A549 treated with DMSO at 1 μM for 4 hours (cell line): Measurements from ENCODE around the gene SPDYE11. TPM values are rescaled to one million over a fixed set of nuclear protein-coding genes. Genes with fewer than 3 reads are reported as not detected.

Experiments used
- total RNA-seq: library from RNA; stranded (reverse); fragments of 200-300 nt; extraction: Qiagen RNA extraction; gene quantifications from 5 replicates; pipeline ENCODE4 v1.2.3, GENCODE V29; 2022; ENCODE audit warnings: low read depth

Gene SPDYE11, protein sequence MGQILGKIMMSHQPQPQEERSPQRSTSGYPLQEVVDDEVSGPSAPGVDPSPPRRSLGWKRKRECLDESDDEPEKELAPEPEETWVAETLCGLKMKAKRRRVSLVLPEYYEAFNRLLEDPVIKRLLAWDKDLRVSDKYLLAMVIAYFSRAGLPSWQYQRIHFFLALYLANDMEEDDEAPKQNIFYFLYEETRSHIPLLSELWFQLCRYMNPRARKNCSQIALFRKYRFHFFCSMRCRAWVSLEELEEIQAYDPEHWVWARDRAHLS
- not detected in 5 replicates for total RNA-seq

DNA sequence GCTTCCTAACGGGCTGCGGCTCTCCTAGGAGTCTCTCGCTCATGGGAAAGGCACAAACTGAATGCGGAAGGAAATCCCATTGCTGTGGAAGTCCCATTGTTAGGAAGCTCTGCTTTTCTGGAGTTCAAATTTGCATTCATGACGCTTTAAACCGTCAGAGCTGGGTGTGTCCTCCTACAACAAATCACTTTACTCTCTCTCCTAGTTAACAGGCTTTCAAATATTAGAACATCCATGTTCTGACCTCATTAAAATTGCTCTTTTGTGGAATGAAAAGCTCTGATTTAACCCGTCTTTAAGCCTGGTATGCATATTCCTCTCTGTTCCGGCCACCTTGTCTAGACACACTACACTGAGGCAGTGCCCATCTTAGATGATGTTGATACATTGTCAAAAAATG is at the start of gene SPDYE11:
SPDYE11 (minus strand) TSS at position 101 of the 400 bp plus-strand sequence. CDS start 1,800 bp downstream, outside the sequence.

DNA sequence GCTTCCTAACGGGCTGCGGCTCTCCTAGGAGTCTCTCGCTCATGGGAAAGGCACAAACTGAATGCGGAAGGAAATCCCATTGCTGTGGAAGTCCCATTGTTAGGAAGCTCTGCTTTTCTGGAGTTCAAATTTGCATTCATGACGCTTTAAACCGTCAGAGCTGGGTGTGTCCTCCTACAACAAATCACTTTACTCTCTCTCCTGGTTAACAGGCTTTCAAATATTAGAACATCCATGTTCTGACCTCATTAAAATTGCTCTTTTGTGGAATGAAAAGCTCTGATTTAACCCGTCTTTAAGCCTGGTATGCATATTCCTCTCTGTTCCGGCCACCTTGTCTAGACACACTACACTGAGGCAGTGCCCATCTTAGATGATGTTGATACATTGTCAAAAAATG is 28.2 kb upstream of the SPDYE11 start, which contains the start of gene SPDYE9:
SPDYE9 (minus strand) TSS at position 101 of the 400 bp plus-strand sequence. CDS start 1,800 bp downstream, outside the sequence.

DNA sequence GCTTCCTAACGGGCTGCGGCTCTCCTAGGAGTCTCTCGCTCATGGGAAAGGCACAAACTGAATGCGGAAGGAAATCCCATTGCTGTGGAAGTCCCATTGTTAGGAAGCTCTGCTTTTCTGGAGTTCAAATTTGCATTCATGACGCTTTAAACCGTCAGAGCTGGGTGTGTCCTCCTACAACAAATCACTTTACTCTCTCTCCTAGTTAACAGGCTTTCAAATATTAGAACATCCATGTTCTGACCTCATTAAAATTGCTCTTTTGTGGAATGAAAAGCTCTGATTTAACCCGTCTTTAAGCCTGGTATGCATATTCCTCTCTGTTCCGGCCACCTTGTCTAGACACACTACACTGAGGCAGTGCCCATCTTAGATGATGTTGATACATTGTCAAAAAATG is 28.0 kb downstream of the SPDYE11 start, which contains the start of gene SPDYE8:
SPDYE8 (minus strand) TSS at position 101 of the 400 bp plus-strand sequence. CDS start 1,800 bp downstream, outside the sequence.

Other genes with a start within 250 kb of the SPDYE11 start
- gene TYW1B, start 229.7 kb downstream of the SPDYE11 start, total RNA-seq: 2.6 to 3.5 TPM (median 3.0 TPM) in 5 replicates
- gene POM121, start 132.8 kb downstream of the SPDYE11 start, total RNA-seq: 40.1 to 45.2 TPM (median 42.5 TPM) in 5 replicates
- 0.27 to 0.52 TPM (median 0.43 TPM) in 4 of 5 replicates, not detected in the other for gene TRIM74, start 88.4 kb downstream of the SPDYE11 start, total RNA-seq
- not detected in 5 replicates for gene SPDYE8, start 28.1 kb downstream of the SPDYE11 start, total RNA-seq
- gene SPDYE9, start 28.1 kb upstream of the SPDYE11 start, total RNA-seq: not detected in 5 replicates